GM12872 (cell line): ENCODE measurements around the gene HACD2.

Experiments
- TF ChIP-seq, protein P1 (sequence below): IDR thresholded peaks from 3 replicates; pipeline ENCODE4 v1.5.1; 2011; ENCODE audit warnings: low read depth, mild to moderate bottlenecking, low read length, moderate library complexity; ENCODE audit not compliant: insufficient read depth

HACD2 gene

DNA sequence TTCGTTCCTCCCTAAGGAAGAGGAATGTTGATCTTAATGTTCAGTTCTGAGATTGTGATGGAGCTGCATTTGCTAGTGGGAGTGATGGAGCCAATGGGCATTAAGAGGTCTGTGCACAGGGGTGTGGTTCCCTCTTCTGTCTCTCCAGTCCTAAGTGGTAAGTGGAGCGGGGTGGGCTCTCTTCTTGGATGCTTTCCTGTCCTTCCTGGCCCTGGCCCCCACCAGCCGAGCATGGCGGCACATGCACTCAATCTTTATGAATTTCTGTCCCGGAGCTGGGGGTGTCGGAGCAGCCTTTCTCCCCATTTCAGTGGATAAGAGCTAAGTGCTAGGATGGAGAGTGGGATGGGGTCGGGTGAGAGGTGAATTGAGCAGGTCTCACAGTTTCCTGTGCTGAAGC lies 98.4 kb downstream of the HACD2 start:
- TF ChIP-seq, protein P1, sequence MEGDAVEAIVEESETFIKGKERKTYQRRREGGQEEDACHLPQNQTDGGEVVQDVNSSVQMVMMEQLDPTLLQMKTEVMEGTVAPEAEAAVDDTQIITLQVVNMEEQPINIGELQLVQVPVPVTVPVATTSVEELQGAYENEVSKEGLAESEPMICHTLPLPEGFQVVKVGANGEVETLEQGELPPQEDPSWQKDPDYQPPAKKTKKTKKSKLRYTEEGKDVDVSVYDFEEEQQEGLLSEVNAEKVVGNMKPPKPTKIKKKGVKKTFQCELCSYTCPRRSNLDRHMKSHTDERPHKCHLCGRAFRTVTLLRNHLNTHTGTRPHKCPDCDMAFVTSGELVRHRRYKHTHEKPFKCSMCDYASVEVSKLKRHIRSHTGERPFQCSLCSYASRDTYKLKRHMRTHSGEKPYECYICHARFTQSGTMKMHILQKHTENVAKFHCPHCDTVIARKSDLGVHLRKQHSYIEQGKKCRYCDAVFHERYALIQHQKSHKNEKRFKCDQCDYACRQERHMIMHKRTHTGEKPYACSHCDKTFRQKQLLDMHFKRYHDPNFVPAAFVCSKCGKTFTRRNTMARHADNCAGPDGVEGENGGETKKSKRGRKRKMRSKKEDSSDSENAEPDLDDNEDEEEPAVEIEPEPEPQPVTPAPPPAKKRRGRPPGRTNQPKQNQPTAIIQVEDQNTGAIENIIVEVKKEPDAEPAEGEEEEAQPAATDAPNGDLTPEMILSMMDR: no peak

DNA sequence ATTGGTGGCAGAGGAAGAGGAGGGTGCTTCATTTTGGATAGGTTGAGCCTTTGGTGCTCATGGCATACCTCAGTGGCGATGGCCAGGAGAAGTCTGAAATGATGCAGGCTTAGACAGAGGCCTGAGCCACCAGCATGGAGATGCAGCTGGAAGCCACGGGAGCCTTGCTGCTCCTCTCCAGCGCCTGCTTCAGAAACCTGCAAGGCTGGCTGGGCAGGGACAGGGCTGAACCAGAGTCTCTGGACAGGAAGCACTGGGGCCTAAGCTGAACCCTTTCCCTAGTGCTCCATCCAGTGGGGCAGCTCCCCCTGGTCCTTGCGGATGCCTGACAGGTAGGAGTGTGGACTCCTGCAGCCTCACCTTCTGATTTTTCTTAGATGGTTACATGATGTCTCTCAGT lies 99.3 kb downstream of the HACD2 start:
- TF ChIP-seq, protein P1: no peak

DNA sequence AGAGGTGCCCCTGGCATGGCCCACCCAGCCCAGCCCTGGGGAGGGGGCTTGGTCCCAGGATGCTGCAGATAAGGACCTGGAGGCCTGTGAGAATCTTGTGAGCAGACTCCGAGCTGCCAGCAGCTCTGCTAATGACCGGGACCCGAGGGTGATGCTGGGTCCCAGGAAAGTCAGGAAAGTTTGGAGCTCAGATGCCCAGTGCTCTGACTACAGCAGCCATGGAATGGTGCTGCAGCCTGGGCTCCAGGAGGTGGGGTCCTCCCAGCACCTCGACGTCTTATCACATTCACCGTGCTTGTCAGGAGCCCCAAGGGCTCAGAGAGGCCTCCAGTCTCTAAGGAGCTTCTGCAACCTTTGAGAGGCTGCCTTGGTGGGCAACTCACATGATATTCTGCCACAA lies 101.7 kb downstream of the HACD2 start:
- TF ChIP-seq, protein P1: no peak

DNA sequence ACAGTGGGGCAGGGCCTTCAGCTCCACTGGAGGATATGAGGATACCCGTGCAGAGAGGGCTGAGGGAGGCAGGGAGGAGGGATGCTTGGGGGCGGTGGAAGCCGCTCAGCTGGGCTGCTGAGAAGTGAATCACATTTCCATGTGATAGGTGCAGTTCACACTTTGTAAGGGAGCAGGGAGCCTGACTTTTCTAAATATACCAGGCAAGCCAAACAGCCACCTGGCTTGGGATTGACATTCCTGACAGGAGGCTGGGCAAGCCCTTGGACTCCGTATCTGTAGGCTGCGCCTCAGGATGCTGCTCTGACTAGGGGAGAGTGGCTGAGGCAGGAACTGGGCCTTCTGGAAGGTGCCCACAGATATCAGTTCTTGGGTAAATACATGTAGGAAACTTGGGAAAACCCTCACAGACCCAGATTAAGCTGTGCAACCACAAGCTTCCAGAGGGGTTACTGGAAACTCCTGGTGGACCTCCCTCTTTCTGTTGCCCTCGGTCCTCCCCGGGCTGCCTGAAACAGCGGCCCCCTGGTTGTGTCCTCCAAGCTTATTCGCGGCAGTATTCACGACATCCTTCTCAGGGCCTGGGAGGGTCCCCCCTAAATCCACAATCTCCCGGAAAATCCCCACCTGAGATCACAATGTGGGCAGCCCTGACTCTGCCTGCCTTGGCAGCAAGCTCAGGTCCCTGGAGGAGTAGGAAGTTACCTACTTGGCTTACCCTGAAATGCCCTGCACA lies 103.0 kb downstream of the HACD2 start:
- TF ChIP-seq, protein P1: no peak

DNA sequence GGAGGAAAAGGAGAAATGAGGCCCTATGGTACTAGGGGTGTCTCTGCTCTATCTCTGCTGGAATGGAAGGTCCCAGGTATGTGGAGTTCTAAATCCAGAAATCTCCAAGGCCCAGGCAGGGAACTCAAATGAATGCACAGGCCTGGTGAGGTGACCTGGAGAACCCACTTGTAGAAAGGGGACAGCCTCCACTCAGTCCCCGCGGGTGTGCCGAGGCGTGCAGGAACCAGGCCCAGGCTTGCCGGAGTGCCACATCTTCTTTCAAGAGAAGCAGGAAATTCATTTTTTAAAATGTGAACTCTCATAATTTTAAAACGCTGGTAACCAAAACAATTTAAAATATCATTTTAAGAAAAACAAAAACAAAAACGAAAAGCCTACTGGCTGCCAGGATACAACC lies 103.8 kb downstream of the HACD2 start:
- TF ChIP-seq, protein P1: no peak

DNA sequence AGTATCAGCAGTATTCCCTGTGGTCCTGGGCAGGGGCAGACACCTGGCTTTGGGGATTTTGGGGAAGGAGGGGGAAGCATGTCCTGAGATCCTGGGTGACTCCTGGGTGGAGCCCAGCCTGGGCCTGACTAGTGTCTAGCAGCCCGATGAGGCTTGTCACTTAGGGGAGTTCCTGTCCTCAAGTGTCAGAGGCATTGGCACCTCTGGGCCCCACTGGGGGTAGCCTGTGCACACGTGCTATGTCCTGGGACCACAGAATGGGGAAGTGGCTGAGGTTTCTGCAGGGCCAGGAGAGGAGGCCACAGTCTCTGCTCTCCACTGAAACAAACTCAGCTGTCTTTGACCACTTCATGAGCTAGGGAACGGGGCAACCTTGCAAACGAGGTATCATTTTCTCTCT lies 104.4 kb downstream of the HACD2 start:
- TF ChIP-seq, protein P1: no peak

DNA sequence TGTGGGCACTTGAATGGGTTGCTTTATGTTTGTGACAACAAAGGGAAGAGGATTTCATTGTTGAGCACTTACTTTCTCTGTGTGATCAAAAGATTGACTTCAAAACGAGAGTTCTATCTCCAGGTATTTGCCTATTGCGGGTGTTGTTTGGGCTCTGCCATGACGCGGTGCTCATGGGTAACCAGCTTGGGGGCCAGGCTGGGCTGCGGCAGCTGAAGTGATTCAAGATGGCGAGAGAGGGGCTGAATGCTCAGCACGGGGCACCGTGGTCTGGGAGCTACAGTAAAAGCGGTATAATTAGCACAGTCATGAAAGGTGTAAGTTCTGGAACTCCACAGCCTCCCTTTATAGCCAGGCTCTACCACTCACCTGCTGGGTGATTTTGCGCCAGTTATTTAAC lies 105.0 kb downstream of the HACD2 start:
- TF ChIP-seq, protein P1: no peak
